Measurements from ENCODE around the gene COL21A1. TPM values are rescaled to one million over a fixed set of nuclear protein-coding genes. Genes with fewer than 3 reads are reported as not detected.

Gene COL21A1
- total RNA-seq, 1 donor from 2014 or later: 0.57 TPM

DNA sequence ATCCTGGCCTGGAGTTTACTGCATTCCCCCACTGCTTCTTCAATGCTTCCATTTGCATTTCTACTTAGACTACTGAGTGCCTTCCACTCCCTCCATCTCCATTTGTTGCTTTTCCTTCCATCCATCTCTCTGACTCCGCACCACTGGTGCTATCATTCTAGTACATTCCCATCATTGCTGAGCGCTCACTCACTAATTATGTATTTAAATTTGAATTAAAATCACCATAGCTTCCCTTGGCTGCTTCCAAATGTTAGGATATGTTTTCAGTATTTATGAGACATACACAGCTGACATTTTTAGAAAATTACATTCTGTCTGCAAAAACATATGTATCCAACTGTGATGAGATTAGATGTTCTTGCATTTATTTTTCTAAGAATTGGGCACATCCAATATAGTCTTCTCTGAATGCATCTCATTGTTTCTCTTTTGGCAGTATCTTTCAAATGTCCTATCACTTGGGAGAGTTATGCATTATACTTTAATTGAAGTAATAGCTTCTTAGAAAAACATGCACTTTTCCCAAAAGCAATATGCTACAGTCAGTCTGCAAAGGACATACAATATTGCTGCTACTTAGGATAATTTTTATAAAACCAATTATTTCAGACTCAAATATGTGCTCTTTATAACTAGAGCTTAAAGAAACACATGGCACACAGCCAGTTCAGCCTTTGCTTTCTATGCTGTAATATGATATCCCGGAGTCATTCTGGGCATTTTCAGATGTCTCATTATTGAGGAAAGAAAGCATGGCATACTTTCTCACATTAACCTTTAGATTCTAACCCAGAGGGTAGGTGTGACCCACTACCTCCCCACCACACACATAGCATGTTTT lies 12.1 kb upstream of the COL21A1 start:
- Mint-ChIP-seq H3K4me3 (ENCODE audit: unreplicated experiment) (no peak overlapping the region), H3K9me3 (ENCODE audit: unreplicated experiment) (no peaks in the 10 kb centered on the region), H3K27ac (ENCODE audit: unreplicated experiment) (no peak overlapping the region), H3K4me1 (ENCODE audit: low read depth, unreplicated experiment) (no peaks in the 10 kb centered on the region), H3K27me3 (ENCODE audit: low read depth, unreplicated experiment) (peaks cover 2% of the 10 kb centered on the region), H3K36me3 (ENCODE audit: low read depth, unreplicated experiment) (no peaks in the 10 kb centered on the region)
- Histone ChIP-seq H3K36me3 (ENCODE audit: insufficient read depth, low read length) (no peaks in the 10 kb centered on the region), H3K79me2 (ENCODE audit: insufficient read depth, low read length) (no peaks in the 10 kb centered on the region), H3K27ac (ENCODE audit: low read depth, low read length) (no peak overlapping the region), H2AFZ (ENCODE audit: low read depth, low read length) (no peak overlapping the region), H4K20me1 (ENCODE audit: insufficient read depth, low read length) (no peaks in the 10 kb centered on the region), H3K4me3 (ENCODE audit: insufficient read depth, low read depth, low read length) (no peak overlapping the region), H3K9ac (ENCODE audit: low read length) (no peak overlapping the region), H3K9me3 (ENCODE audit: insufficient read depth, low read depth, low read length) (no peaks in the 10 kb centered on the region), H3K4me2 (ENCODE audit: low read length) (no peak overlapping the region), H3K27me3 (ENCODE audit: insufficient read depth, low read length) (peaks cover 2% of the 10 kb centered on the region), H3K4me1 (ENCODE audit: insufficient read depth, low read length) (no peaks in the 10 kb centered on the region)
- peak; percentile 39 for DNase-seq (ENCODE audit: low read depth)
- FAIRE-seq: no peak
- no peak for TF ChIP-seq EZH2 (IDR thresholded peaks at IDR 0.05; ENCODE audit: insufficient read depth, low read length)
- TF ChIP-seq, protein P1, sequence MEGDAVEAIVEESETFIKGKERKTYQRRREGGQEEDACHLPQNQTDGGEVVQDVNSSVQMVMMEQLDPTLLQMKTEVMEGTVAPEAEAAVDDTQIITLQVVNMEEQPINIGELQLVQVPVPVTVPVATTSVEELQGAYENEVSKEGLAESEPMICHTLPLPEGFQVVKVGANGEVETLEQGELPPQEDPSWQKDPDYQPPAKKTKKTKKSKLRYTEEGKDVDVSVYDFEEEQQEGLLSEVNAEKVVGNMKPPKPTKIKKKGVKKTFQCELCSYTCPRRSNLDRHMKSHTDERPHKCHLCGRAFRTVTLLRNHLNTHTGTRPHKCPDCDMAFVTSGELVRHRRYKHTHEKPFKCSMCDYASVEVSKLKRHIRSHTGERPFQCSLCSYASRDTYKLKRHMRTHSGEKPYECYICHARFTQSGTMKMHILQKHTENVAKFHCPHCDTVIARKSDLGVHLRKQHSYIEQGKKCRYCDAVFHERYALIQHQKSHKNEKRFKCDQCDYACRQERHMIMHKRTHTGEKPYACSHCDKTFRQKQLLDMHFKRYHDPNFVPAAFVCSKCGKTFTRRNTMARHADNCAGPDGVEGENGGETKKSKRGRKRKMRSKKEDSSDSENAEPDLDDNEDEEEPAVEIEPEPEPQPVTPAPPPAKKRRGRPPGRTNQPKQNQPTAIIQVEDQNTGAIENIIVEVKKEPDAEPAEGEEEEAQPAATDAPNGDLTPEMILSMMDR (IDR thresholded peaks at IDR 0.05; ENCODE audit: insufficient read depth, low read depth, low read length): no peak

DNA sequence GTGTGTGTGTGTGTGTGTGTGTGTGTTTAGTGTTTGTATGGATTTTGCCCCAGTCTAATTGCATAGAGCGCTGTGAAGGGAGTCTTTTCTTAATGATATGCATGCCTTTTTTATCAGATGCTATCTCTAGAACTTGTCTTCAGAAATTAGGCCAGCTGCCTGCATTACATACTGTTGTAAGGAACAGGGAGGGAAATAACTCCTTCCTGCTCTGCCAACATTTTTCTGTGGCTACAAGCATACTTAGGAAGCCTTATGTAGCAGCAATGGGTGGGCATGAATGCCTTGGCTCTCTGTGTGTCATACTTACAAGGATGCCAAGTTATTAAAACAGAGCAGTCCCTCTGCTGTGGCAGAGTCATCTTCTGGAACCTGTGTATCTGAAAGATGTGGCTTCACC lies 8.0 kb upstream of the COL21A1 start:
- no peaks in the 10 kb centered on the region for H4K20me1 ChIP-seq (ENCODE audit: insufficient read depth, low read length)
- H3K9ac ChIP-seq (ENCODE audit: low read length): no peak overlapping the region
- no peak overlapping the region for H3K4me2 ChIP-seq (ENCODE audit: low read length)
- Mint-ChIP-seq H3K27me3 (ENCODE audit: low read depth, unreplicated experiment) (no peaks in the 10 kb centered on the region), H3K27ac (ENCODE audit: unreplicated experiment) (no peak overlapping the region), H3K36me3 (ENCODE audit: low read depth, unreplicated experiment) (no peaks in the 10 kb centered on the region), H3K9me3 (ENCODE audit: unreplicated experiment) (no peaks in the 10 kb centered on the region), H3K4me3 (ENCODE audit: unreplicated experiment) (no peak overlapping the region), H3K4me1 (ENCODE audit: low read depth, unreplicated experiment) (no peaks in the 10 kb centered on the region)
- no peak overlapping the region for H2AFZ ChIP-seq (ENCODE audit: low read depth, low read length)
- peaks cover 2% of the 10 kb centered on the region for H3K27me3 ChIP-seq (ENCODE audit: insufficient read depth, low read length)
- no peaks in the 10 kb centered on the region for H3K4me1 ChIP-seq (ENCODE audit: insufficient read depth, low read length)
- H3K36me3 ChIP-seq (ENCODE audit: insufficient read depth, low read length): no peaks in the 10 kb centered on the region
- DNase-seq (ENCODE audit: low read depth) (peak; percentile 54), FAIRE-seq (no peak)
- H3K27ac ChIP-seq (ENCODE audit: low read depth, low read length): no peak overlapping the region
- no peaks in the 10 kb centered on the region for H3K79me2 ChIP-seq (ENCODE audit: insufficient read depth, low read length)
- no peak overlapping the region for H3K4me3 ChIP-seq (ENCODE audit: insufficient read depth, low read depth, low read length)
- no peaks in the 10 kb centered on the region for H3K9me3 ChIP-seq (ENCODE audit: insufficient read depth, low read depth, low read length)
- TF ChIP-seq, protein P1 (IDR thresholded peaks at IDR 0.05; ENCODE audit: insufficient read depth, low read depth, low read length): no peak
- TF ChIP-seq EZH2 (IDR thresholded peaks at IDR 0.05; ENCODE audit: insufficient read depth, low read length): no peak

DNA sequence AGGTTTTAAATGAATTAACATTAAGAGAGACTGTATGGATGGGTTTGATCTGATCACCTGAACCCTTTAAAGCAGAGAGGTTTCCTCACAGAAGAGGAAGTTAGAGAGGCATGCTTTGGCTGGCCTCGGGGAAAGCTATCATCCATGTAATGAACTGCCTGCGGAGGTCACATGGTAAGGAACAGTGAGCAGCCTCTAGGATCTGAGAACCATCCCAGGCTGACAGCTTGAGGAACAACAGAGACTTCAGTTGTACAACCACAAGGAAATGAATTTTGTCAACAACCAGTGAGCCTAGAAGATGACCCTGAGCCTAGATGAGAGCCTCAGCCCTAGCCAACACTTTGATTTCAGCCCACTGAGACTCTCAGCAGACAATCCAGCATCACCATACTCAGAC lies 2.9 kb upstream of the COL21A1 start:
- H3K9me3 ChIP-seq (ENCODE audit: insufficient read depth, low read depth, low read length): no peaks in the 10 kb centered on the region
- TF ChIP-seq, protein P1 (IDR thresholded peaks at IDR 0.05; ENCODE audit: insufficient read depth, low read depth, low read length): no peak
- TF ChIP-seq EZH2 (IDR thresholded peaks at IDR 0.05; ENCODE audit: insufficient read depth, low read length): no peak
- no peak overlapping the region for H3K9ac ChIP-seq (ENCODE audit: low read length)
- FAIRE-seq (no peak), DNase-seq (ENCODE audit: low read depth) (no peak)
- H3K27me3 Mint-ChIP-seq (ENCODE audit: low read depth, unreplicated experiment): peaks cover 28% of the 10 kb centered on the region
- no peak overlapping the region for H3K4me3 ChIP-seq (ENCODE audit: insufficient read depth, low read depth, low read length)
- no peak overlapping the region for H3K27ac ChIP-seq (ENCODE audit: low read depth, low read length)
- H3K36me3 ChIP-seq (ENCODE audit: insufficient read depth, low read length): no peaks in the 10 kb centered on the region
- H3K36me3 Mint-ChIP-seq (ENCODE audit: low read depth, unreplicated experiment): no peaks in the 10 kb centered on the region
- H4K20me1 ChIP-seq (ENCODE audit: insufficient read depth, low read length): no peaks in the 10 kb centered on the region
- H2AFZ ChIP-seq (ENCODE audit: low read depth, low read length): no peak overlapping the region
- no peak overlapping the region for H3K4me3 Mint-ChIP-seq (ENCODE audit: unreplicated experiment)
- H3K4me2 ChIP-seq (ENCODE audit: low read length): no peak overlapping the region
- H3K9me3 Mint-ChIP-seq (ENCODE audit: unreplicated experiment): no peaks in the 10 kb centered on the region
- peaks cover 15% of the 10 kb centered on the region for H3K27me3 ChIP-seq (ENCODE audit: insufficient read depth, low read length)
- H3K4me1 Mint-ChIP-seq (ENCODE audit: low read depth, unreplicated experiment): no peaks in the 10 kb centered on the region
- H3K4me1 ChIP-seq (ENCODE audit: insufficient read depth, low read length): peaks cover 13% of the 10 kb centered on the region
- no peak overlapping the region for H3K27ac Mint-ChIP-seq (ENCODE audit: unreplicated experiment)
- H3K79me2 ChIP-seq (ENCODE audit: insufficient read depth, low read length): no peaks in the 10 kb centered on the region
